GM19328 (cell line): Measurements from ENCODE around the gene AGTRAP.

Source experiments
- ATAC-seq: cut with Tn5 transposase; IDR thresholded peaks from one replicate; pipeline ENCODE4 v1.9.1; 2021; ENCODE audit warnings: mild to moderate bottlenecking, moderate library complexity; ENCODE audit not compliant: unreplicated experiment

The AGTRAP gene

GRCh38 chr1:11735854-11736745 lies at the start of gene AGTRAP:
Gene AGTRAP (plus strand): TSS chr1:11736136. CDS start chr1:11736209, 73 bp downstream.
- no peak for ATAC-seq

GRCh38 chr1:11688506-11688905 lies 47.4 kb upstream of the AGTRAP start:
- no peak for ATAC-seq

- no peak for ATAC-seq
These were observed 45.3 kb upstream of the AGTRAP start for GRCh38 chr1:11690397-11691301.

- ATAC-seq: no peak
These were observed 44.5 kb upstream of the AGTRAP start, which contains the start of gene DRAXIN for GRCh38 chr1:11691302-11691914. Gene DRAXIN (plus strand): TSS chr1:11691710. CDS start chr1:11706259, 14,549 bp downstream.

- ATAC-seq: no peak
These were observed 43.8 kb upstream of the AGTRAP start for GRCh38 chr1:11691928-11692711.

- no peak for ATAC-seq
These were observed 42.8 kb upstream of the AGTRAP start for GRCh38 chr1:11693024-11693590.

- ATAC-seq: no peak
These were observed 42.0 kb upstream of the AGTRAP start for GRCh38 chr1:11693917-11694316.

GRCh38 chr1:11695861-11696260 lies 40.1 kb upstream of the AGTRAP start:
- no peak for ATAC-seq

- ATAC-seq: no peak
These were observed 38.6 kb upstream of the AGTRAP start for GRCh38 chr1:11697188-11697892.

- no peak for ATAC-seq
These were observed 38.1 kb upstream of the AGTRAP start for GRCh38 chr1:11697893-11698210.

GRCh38 chr1:11700601-11701467 lies 35.1 kb upstream of the AGTRAP start:
- no peak for ATAC-seq

- ATAC-seq: no peak
These were observed 34.4 kb upstream of the AGTRAP start for GRCh38 chr1:11701551-11701961.

- no peak for ATAC-seq
These were observed 33.7 kb upstream of the AGTRAP start for GRCh38 chr1:11701981-11702803.

GRCh38 chr1:11703357-11704193 lies 32.4 kb upstream of the AGTRAP start:
- no peak for ATAC-seq

- ATAC-seq: no peak
These were observed 31.8 kb upstream of the AGTRAP start for GRCh38 chr1:11704194-11704529.

- no peak for ATAC-seq
These were observed 31.1 kb upstream of the AGTRAP start for GRCh38 chr1:11704691-11705475.
